IPS DF 19.7 (cell line): Measurements from ENCODE around the gene RHNO1.

ENCODE experiments used
- DNase-seq: peaks from one replicate; pipeline ENCODE4 v3.0.0-alpha.2; 2013; ENCODE audit warnings: low read depth, low spot score

RHNO1 gene

GRCh38 chr12:2900642-2901041 lies 23.6 kb downstream of the RHNO1 start:
- no peak for DNase-seq

GRCh38 chr12:2902272-2902880 lies 25.4 kb downstream of the RHNO1 start:
- DNase-seq: no peak

GRCh38 chr12:2904260-2904659 lies 27.2 kb downstream of the RHNO1 start:
- DNase-seq: no peak

- DNase-seq: no peak
Observed at GRCh38 chr12:2912216-2912575, 35.2 kb downstream of the RHNO1 start.

GRCh38 chr12:2919249-2919648 lies 42.2 kb downstream of the RHNO1 start:
- no peak for DNase-seq

DNA sequence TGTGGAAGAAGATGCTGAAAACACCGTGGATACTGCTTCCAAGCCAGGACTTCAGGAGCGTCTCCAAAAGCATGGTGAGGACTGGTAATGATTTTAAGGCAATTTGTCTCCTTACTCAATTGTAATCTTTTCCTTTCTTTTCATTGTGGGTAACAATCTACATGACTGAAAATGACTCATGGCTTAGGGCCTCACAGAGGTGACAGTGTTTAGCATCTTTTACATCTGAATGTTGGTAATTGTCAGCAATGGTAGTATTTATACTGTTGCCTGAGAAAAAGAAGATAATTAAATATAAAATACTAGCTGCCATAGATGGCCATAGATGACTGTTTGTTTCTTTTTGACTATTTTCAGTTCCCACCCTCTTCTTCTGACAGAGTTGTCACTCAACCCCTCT lies 45.3 kb downstream of the RHNO1 start:
- DNase-seq: no peak

GRCh38 chr12:2923057-2923456 lies 46.0 kb downstream of the RHNO1 start:
- DNase-seq: no peak

DNA sequence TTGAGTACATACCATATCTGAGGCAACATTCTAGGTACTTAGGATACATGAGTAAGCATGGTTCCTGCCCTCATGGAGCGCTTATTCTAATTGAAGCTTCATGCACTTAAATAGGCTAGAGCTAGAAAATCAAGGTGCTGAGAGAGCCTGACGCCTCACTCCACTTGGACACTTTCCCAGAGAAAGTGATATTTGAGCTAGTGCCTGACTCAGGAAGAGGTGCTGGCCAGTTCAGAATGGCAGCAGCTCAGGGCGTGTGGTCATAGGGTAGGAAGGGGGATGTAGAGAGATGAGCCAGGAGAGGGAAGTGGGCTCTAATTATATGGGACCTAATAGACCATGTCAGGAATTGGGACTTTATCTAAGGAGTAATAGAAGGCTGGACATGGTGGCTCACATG lies 47.0 kb downstream of the RHNO1 start:
- DNase-seq: no peak

DNA sequence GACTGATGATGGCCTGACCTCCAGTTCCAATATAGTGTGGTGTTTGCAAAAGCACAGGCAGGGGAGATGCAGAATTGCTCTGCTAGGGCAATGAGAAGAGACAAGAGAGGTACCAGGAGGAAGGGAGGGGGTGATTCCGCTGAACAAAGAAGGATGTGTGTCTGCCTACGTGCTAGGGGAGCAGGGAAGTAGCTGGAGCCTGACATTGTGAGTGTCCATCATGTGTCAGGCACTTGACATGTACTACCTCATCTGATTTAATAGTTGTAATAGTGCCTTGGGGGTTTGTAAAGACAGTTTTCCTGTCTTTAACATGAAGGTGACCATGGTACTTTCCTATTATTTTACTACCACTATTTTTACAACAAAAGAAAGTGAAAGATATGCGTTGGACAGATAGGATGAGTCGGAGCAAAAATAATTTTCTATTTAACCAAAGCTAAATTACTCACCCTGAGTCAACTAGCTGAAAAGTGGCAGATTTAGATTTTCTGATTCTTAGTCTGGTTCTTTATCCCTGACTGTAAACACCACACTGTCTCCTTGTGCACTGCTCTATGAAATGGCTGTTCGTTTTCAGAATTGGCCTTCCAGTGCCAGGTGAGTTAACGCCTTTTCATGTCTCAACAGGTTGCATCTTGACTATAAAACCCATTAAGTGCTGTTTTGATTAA lies 48.4 kb downstream of the RHNO1 start:
- no peak for DNase-seq

DNA sequence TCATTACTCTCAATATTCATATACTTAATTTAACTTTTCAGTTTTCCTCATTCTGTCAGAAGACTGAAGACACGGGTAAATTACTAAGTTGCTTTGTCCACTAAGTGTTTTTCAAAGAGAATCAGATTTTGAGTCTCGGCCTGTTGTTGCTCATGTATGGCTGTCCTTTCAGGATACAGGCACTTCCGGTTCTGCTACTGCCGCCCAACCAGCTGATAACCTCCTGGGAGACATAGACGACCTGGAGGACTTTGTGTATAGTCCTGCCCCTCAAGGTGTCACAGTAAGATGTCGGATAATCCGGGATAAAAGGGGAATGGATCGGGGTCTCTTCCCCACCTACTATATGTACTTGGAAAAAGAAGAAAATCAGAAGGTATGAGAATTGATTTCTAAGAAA lies 53.8 kb downstream of the RHNO1 start:
- DNase-seq: no peak

DNA sequence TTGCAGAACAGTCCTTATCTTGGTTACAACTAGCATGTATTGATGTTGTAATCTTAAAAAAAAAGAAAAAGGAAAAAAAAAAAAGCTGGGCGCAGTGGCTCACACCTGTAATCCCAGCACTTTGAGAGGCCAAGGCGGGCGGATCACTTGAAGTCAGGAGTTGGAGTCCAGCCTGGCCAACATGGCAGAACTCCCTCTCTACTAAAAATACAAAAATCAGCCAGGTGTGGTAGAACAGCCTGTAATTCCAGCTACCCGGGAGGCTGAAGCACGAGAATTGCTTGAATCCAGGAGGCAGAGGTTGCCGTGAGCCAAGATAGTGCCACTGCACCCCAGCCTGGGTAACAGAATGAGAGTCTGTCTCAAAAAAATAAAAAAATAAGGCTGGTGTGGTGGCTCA lies 56.6 kb downstream of the RHNO1 start:
- no peak for DNase-seq

GRCh38 chr12:2934371-2934770 lies 57.3 kb downstream of the RHNO1 start:
- no peak for DNase-seq

DNA sequence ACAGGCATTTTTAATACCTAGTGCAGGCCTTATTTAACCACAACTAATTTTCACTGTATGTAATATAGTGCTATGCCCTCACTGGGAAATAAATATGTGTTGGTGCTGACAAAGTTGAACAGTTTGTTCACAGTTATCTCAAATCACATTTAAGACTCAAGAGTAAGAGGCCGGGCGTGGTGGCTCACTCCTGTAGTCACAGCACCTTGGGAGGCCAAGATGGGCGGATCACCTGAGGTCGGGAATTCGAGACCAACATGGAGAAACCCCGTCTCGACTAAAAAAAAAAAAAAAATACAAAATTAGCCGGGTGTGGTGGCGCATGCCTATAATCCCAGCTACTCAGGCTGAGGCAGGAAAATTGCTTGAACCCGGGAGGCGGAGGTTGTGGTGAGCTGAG lies 59.3 kb downstream of the RHNO1 start:
- DNase-seq: no peak

DNA sequence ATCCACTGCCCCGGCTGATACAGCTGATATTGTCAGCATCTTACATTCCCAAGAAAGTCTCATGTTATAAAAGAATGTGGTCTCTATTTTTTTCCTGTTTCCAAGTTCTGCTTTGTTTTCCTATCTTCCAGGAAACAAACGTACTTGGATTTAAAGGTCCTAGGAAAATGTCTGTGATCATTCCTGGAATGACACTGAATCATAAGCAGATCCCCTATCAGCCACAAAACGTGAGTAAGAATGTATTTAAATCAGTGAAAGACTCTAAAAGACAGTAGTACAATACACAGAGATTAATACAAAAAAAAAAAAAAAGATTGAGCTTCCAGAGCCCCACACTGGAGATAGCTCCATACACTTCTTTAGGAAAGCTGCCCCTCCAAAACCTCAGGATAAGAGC lies 60.5 kb downstream of the RHNO1 start:
- DNase-seq: no peak
